HCT116 (cell line): ENCODE results near the gene FSTL4. TPM values are rescaled to one million over a fixed set of nuclear protein-coding genes. Genes with fewer than 3 reads are reported as not detected.

Experiments
- ATAC-seq: fragments of 200-7000 bp; cut with Tn5 transposase; 2 replicates; pipeline ENCODE4 v1.9.1; 2020; ENCODE audit warnings: mild to moderate bottlenecking, moderate library complexity
- BruUV-seq: library from RNA; stranded (reverse); fragments of 400-500 nt; replicated peaks from 2 replicates; lab custom pipeline; 2021; lab: Mats Ljungman, UMichigan
- CTCF ChIA-PET: fragments of 300-600 bp; sonication (Branson Sonifier 250); formaldehyde crosslinking; loops from one replicate; lab custom pipeline; 2021; ENCODE audit warnings: antibody characterized with exemption; lab: Charles Lee
- POLR2A ChIA-PET: fragments of 300-600, 350-600 bp; sonication (Branson Sonifier 250); formaldehyde crosslinking; loops from one replicate; lab custom pipeline; 2021; ENCODE audit warnings: antibody characterized with exemption; lab: Charles Lee
- RAD21 ChIA-PET, 2 experiments: fragments of 300-600 bp; sonication (Branson Sonifier 250); formaldehyde crosslinking; loops; one replicate each; lab custom pipeline; 2023; ENCODE audit warnings: low total read pairs in 2 of 2; ENCODE audit not compliant: uncharacterized antibody in 2 of 2, unreplicated experiment in 2 of 2, low non-redundant PET in 1 of 2; lab: Charles Lee
- DNase-seq: peaks from one replicate; pipeline ENCODE4 v3.0.0-alpha.2; 2010; ENCODE audit warnings: low read depth, low spot score
- H2AFZ ChIP-seq: fragments of 200-600 bp; shearing (Covaris generic), sonication (generic); 2 replicates; pipeline ENCODE4 v1.6.1; 2017; ENCODE audit warnings: low read depth, mixed run types, mixed read lengths, antibody characterized with exemption, low read length; ENCODE audit not compliant: poor library complexity, severe bottlenecking
- H3K27ac ChIP-seq: 2 replicates; pipeline ENCODE4 v1.5.1; 2012; ENCODE audit warnings: low read depth, low read length
- H3K27me3 ChIP-seq: fragments of 200-600 bp; sonication (generic); 2 replicates; pipeline ENCODE4 v1.6.1; 2016; ENCODE audit warnings: mixed run types, low read length, mixed read lengths; ENCODE audit not compliant: insufficient read depth
- H3K36me3 ChIP-seq, 2 experiments: fragments of 200-500 bp in 1 of 2; fragments of 200-600 bp in 1 of 2; sonication (Bioruptor generic) in 1 of 2; sonication (generic) in 1 of 2; 2 replicates each; pipeline versions ENCODE4 v1.5.1 to v1.6.1; 2014 to 2016; ENCODE audit warnings: low read length in 2 of 2, inconsistent platforms in 1 of 2, mixed read lengths in 1 of 2, mixed run types in 1 of 2; ENCODE audit not compliant: insufficient read depth in 2 of 2, control insufficient read depth in 1 of 2
- H3K4me1 ChIP-seq, 2 experiments: fragments of 200-600 bp in 1 of 2; sonication (generic) in 1 of 2; 2 replicates each; pipeline versions ENCODE4 v1.5.1 to v1.6.1; 2012 to 2017; ENCODE audit warnings: low read length in 2 of 2, inconsistent platforms in 1 of 2, mild to moderate bottlenecking in 1 of 2, mixed read lengths in 1 of 2, mixed run types in 1 of 2, moderate library complexity in 1 of 2; ENCODE audit not compliant: insufficient read depth in 2 of 2, control insufficient read depth in 1 of 2
- H3K4me2 ChIP-seq: fragments of 200-600 bp; sonication (generic); 2 replicates; pipeline ENCODE4 v1.6.1; 2017; ENCODE audit warnings: mixed run types, low read length, mixed read lengths
- H3K4me3 ChIP-seq, 2 experiments: fragments of 200-600 bp in 1 of 2; sonication (generic) in 1 of 2; replicated peaks in 1 of 2; 2 replicates each; pipeline ENCODE4 v1.5.1; 2011 to 2016; ENCODE audit warnings: low read length in 2 of 2, control low read depth in 1 of 2, low read depth in 1 of 2, mild to moderate bottlenecking in 1 of 2, mixed read lengths in 1 of 2, mixed run types in 1 of 2
- H3K79me2 ChIP-seq: fragments of 200-600 bp; sonication (generic); 2 replicates; pipeline ENCODE4 v1.6.1; 2017; ENCODE audit warnings: mild to moderate bottlenecking, mixed run types, low read length, moderate library complexity, mixed read lengths; ENCODE audit not compliant: insufficient read depth
- H3K9ac ChIP-seq: fragments of 200-600 bp; sonication (generic); 2 replicates; pipeline ENCODE4 v1.6.1; 2016; ENCODE audit warnings: low read length, mixed read lengths
- H3K9me2 ChIP-seq: fragments of 200-600 bp; sonication (generic), shearing (Covaris generic); 2 replicates; pipeline ENCODE4 v1.6.1; 2017; ENCODE audit warnings: mixed run types, mild to moderate bottlenecking, moderate library complexity; ENCODE audit not compliant: insufficient read depth
- H3K9me3 ChIP-seq, 2 experiments: fragments of 200-500 bp in 1 of 2; fragments of 200-600 bp in 1 of 2; sonication (Bioruptor generic) in 1 of 2; sonication (generic) in 1 of 2; 2 replicates each; pipeline ENCODE4 v1.6.1; 2014 to 2017; ENCODE audit warnings: low read length in 2 of 2, mixed read lengths in 2 of 2, inconsistent platforms in 1 of 2, low read depth in 1 of 2, mild to moderate bottlenecking in 1 of 2, mixed run types in 1 of 2, moderate library complexity in 1 of 2; ENCODE audit not compliant: control insufficient read depth in 1 of 2, insufficient read depth in 1 of 2
- H4K20me1 ChIP-seq: fragments of 200-600 bp; sonication (generic), shearing (Covaris generic); 2 replicates; pipeline ENCODE4 v1.6.1; 2017; ENCODE audit warnings: mixed run types, mild to moderate bottlenecking, moderate library complexity; ENCODE audit not compliant: insufficient read depth
- CBX3 ChIP-seq: IDR thresholded peaks from 2 replicates; pipeline ENCODE4 v1.6.1; 2012; ENCODE audit warnings: low read depth
- CEBPB ChIP-seq: IDR thresholded peaks from 2 replicates; pipeline ENCODE4 v1.6.1; 2012; ENCODE audit warnings: low read depth
- EGR1 ChIP-seq: IDR thresholded peaks from 2 replicates; pipeline ENCODE4 v1.6.1; 2012; ENCODE audit warnings: low read depth
- FOSL1 ChIP-seq: IDR thresholded peaks from 2 replicates; pipeline ENCODE4 v1.6.1; 2012; ENCODE audit warnings: low read depth
- JUND ChIP-seq: IDR thresholded peaks from 2 replicates; pipeline ENCODE4 v1.6.1; 2012
- POLR2AphosphoS5 ChIP-seq: IDR thresholded peaks from 2 replicates; pipeline ENCODE4 v1.6.1; 2011; ENCODE audit warnings: mild to moderate bottlenecking, low read depth, low read length, moderate library complexity
- RAD21 ChIP-seq: IDR thresholded peaks from 2 replicates; pipeline ENCODE4 v1.6.1; 2012; ENCODE audit warnings: low read depth, mild to moderate bottlenecking
- SIN3A ChIP-seq: IDR thresholded peaks from 2 replicates; pipeline ENCODE4 v1.6.1; 2012; ENCODE audit warnings: low read depth
- SP1 ChIP-seq: IDR thresholded peaks from 2 replicates; pipeline ENCODE4 v1.6.1; 2012; ENCODE audit warnings: low read depth
- TCF7L2 ChIP-seq: IDR thresholded peaks from 2 replicates; pipeline ENCODE4 v1.7.0; 2011; ENCODE audit warnings: borderline replicate concordance, inconsistent platforms; ENCODE audit not compliant: insufficient read depth, insufficient read length; ENCODE audit errors: extremely low read depth
- ZBTB33 ChIP-seq: IDR thresholded peaks from 2 replicates; pipeline ENCODE4 v1.6.1; 2011; ENCODE audit warnings: mild to moderate bottlenecking, low read length, moderate library complexity; ENCODE audit not compliant: insufficient replicate concordance; ENCODE audit errors: extremely low read depth
- ZFX ChIP-seq: fragments of 450-650 bp; IDR thresholded peaks from 2 replicates; pipeline ENCODE4 v1.6.1; 2017
- ZNF274 ChIP-seq: fragments of 200-500 bp; sonication (Bioruptor generic); IDR thresholded peaks from 2 replicates; pipeline ENCODE4 v1.6.1; 2014; ENCODE audit warnings: mild to moderate bottlenecking, low read depth, low read length, inconsistent platforms
- intact Hi-C: fragments of 100-400 bp; cut with micrococcal nuclease; formaldehyde crosslinking; loops from 2 replicates; pipeline ENCODE4 v1.10.0; 2022
- total RNA-seq: library from RNA; stranded (reverse); gene quantifications from one replicate; pipeline ENCODE4 v1.2.1, GENCODE V29; 2021; ENCODE audit not compliant: unreplicated experiment
- TF ChIP-seq, protein P1 (sequence below): IDR thresholded peaks from 2 replicates; pipeline ENCODE4 v1.6.1; 2012
- TF ChIP-seq, protein P2 (sequence below), 3 experiments: fragments of 200-600 bp in 1 of 3; sonication (generic) in 1 of 3; IDR thresholded peaks in 2 of 3; conservative IDR thresholded peaks in 1 of 3; 2 replicates each; pipeline ENCODE4 v1.5.1; 2012 to 2017; ENCODE audit warnings: low read depth in 2 of 3, low read length in 2 of 3, antibody characterized with exemption in 1 of 3, borderline replicate concordance in 1 of 3, control low read depth in 1 of 3, mild to moderate bottlenecking in 1 of 3, mixed read lengths in 1 of 3, mixed run types in 1 of 3, moderate library complexity in 1 of 3; ENCODE audit not compliant: insufficient read depth in 1 of 3
- TF ChIP-seq, protein P3 (sequence below): IDR thresholded peaks from 2 replicates; pipeline ENCODE4 v1.6.1; 2012

The FSTL4 gene
- total RNA-seq, 1 experiment from 2014 or later: 0.37 TPM

GRCh38 chr5:133602835-133603380, 9.4 kb downstream of the FSTL4 start (continued):
- TF ChIP-seq ZBTB33 (no peak), CEBPB (no peak), SIN3A (no peak), TCF7L2 (no peak), SP1 (no peak), FOSL1 (no peak)
- TF ChIP-seq, protein P1, sequence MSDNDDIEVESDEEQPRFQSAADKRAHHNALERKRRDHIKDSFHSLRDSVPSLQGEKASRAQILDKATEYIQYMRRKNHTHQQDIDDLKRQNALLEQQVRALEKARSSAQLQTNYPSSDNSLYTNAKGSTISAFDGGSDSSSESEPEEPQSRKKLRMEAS: no peak
- TF ChIP-seq, protein P2, sequence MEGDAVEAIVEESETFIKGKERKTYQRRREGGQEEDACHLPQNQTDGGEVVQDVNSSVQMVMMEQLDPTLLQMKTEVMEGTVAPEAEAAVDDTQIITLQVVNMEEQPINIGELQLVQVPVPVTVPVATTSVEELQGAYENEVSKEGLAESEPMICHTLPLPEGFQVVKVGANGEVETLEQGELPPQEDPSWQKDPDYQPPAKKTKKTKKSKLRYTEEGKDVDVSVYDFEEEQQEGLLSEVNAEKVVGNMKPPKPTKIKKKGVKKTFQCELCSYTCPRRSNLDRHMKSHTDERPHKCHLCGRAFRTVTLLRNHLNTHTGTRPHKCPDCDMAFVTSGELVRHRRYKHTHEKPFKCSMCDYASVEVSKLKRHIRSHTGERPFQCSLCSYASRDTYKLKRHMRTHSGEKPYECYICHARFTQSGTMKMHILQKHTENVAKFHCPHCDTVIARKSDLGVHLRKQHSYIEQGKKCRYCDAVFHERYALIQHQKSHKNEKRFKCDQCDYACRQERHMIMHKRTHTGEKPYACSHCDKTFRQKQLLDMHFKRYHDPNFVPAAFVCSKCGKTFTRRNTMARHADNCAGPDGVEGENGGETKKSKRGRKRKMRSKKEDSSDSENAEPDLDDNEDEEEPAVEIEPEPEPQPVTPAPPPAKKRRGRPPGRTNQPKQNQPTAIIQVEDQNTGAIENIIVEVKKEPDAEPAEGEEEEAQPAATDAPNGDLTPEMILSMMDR (IDR thresholded peaks at IDR 0.05 in 2 of 3, conservative IDR thresholded peaks at IDR 0.05 in 1 of 3; ENCODE audit: borderline replicate concordance in 1 of 3, insufficient read depth in 1 of 3, low read depth in 2 of 3, low read length in 2 of 3): no peak

DNA sequence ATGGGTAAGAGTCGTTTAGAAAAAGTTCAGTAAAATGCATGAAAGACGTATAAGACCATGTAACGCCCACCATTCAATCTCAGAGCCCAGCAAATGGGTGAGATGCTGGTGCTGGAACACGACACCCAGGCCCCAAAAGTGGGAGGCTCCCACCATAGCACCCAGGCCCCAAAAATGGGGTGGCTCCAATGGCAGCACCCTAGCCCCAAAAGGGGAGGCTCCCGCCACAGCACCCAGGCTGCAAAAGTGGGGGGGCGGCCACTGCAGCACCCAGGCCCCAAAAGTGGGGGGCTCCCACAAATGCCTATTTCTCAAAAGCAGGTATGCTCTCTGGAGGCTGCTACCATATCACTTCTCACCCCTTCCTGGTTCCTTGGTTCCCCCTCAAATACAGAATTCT, 12.7 kb downstream of the FSTL4 start:
- Histone ChIP-seq H3K4me3 (no peak overlapping the region), H4K20me1 (no peaks in the 10 kb centered on the region), H3K27ac (no peak overlapping the region), H3K36me3 (no peaks in the 10 kb centered on the region), H2AFZ (no peak overlapping the region), H3K79me2 (no peaks in the 10 kb centered on the region), H3K27me3 (peaks cover 80% of the 10 kb centered on the region), H3K4me2 (no peak overlapping the region), H3K4me1 (no peaks in the 10 kb centered on the region), H3K9me2 (no peaks in the 10 kb centered on the region), H3K9me3 (no peaks in the 10 kb centered on the region), H3K9ac (no peak overlapping the region)
- intact Hi-C loops: no loop called here
- DNase-seq (no peak), ATAC-seq (no peak)
- ChIA-PET RAD21 (no interaction called here), CTCF (no interaction called here), POLR2A (no interaction called here)
- no TSS peak for BruUV-seq
- TF ChIP-seq JUND: no peak
- TF ChIP-seq ZNF274: no peak
- TF ChIP-seq SIN3A: no peak
- TF ChIP-seq ZFX: no peak
- TF ChIP-seq TCF7L2: no peak
- no peak for TF ChIP-seq RAD21
- no peak for TF ChIP-seq POLR2AphosphoS5
- no peak for TF ChIP-seq EGR1
- no peak for TF ChIP-seq FOSL1
- TF ChIP-seq, protein P3, sequence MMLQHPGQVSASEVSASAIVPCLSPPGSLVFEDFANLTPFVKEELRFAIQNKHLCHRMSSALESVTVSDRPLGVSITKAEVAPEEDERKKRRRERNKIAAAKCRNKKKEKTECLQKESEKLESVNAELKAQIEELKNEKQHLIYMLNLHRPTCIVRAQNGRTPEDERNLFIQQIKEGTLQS: no peak
- no peak for TF ChIP-seq CBX3
